ENCODE data around the gene FCSK.

- no peak for TF ChIP-seq CTCF (IDR thresholded peaks at IDR 0.05; ENCODE audit: low read depth, low read length)
- no peak for TF ChIP-seq EZH2phosphoT487 (IDR thresholded peaks at IDR 0.05; ENCODE audit: low read depth)
These were observed 1.5 kb downstream of the FCSK start for GRCh38 chr16:70455910-70456309.

Measured in OCI-LY3 (cell line).